HFFc6 (cell line): ENCODE results near the gene ELAVL2. TPM values are rescaled to one million over a fixed set of nuclear protein-coding genes. Genes with fewer than 3 reads are reported as not detected.

Source experiments
- DNase-seq: peaks from one replicate; pipeline ENCODE4 v3.0.0-alpha.2; 2018
- H3K27ac Mint-ChIP-seq: 2 replicates; pipeline ENCODE4 v1.8.0; 2020; ENCODE audit warnings: mild to moderate bottlenecking, mixed read lengths
- H3K27me3 Mint-ChIP-seq: 2 replicates; pipeline ENCODE4 v1.8.0; 2021; ENCODE audit warnings: mild to moderate bottlenecking, moderate library complexity, mixed read lengths; ENCODE audit not compliant: insufficient read depth
- H3K36me3 Mint-ChIP-seq: 2 replicates; pipeline ENCODE4 v1.8.0; 2021; ENCODE audit warnings: low read depth, mixed read lengths
- H3K4me1 Mint-ChIP-seq: 2 replicates; pipeline ENCODE4 v1.8.0; 2020; ENCODE audit warnings: low read depth, mixed read lengths
- H3K4me3 Mint-ChIP-seq: 2 replicates; pipeline ENCODE4 v1.8.0; 2020; ENCODE audit warnings: mild to moderate bottlenecking, moderate library complexity, mixed read lengths
- H3K9me3 Mint-ChIP-seq: 2 replicates; pipeline ENCODE4 v1.8.0; 2020; ENCODE audit warnings: mild to moderate bottlenecking, mixed read lengths
- CTCF ChIP-seq: fragments of 200-600 bp; sonication (generic); IDR thresholded peaks from 2 replicates; pipeline ENCODE4 v1.5.0; 2021; ENCODE audit warnings: antibody characterized with exemption, mild to moderate bottlenecking
- total RNA-seq, 6 experiments: library from RNA; stranded (reverse); fragmentation: NEBNext Ultra II Directional; extraction: Animal tissue kit (Norgen Biotek cat#: 25700); gene quantifications; 2 replicates in 1 of 6; 3 replicates in 5 of 6; pipeline ENCODE4 v1.2.3, GENCODE V29; 2021

The ELAVL2 gene
- total RNA-seq, 6 experiments from 2014 or later = not detected

GRCh38 chr9:23682352-23682751 lies 143.7 kb downstream of the ELAVL2 start:
- H3K4me3 Mint-ChIP-seq = no peak overlapping the region
- no peaks in the 10 kb centered on the region for H3K36me3 Mint-ChIP-seq
- H3K27ac Mint-ChIP-seq = no peak overlapping the region
- no peak for TF ChIP-seq CTCF
- no peaks in the 10 kb centered on the region for H3K27me3 Mint-ChIP-seq
- H3K9me3 Mint-ChIP-seq = peaks cover 11% of the 10 kb centered on the region; the same call in 1 of the 2 replicates
- H3K4me1 Mint-ChIP-seq = no peaks in the 10 kb centered on the region
- no peak for DNase-seq

GRCh38 chr9:23677446-23677845 lies 148.6 kb downstream of the ELAVL2 start:
- Mint-ChIP-seq H3K9me3 (peaks cover 26% of the 10 kb centered on the region), H3K4me3 (no peak overlapping the region), H3K36me3 (no peaks in the 10 kb centered on the region), H3K4me1 (no peaks in the 10 kb centered on the region), H3K27ac (no peak overlapping the region), H3K27me3 (no peaks in the 10 kb centered on the region)
- DNase-seq = no peak
- no peak for TF ChIP-seq CTCF

GRCh38 chr9:23674016-23674585 lies 151.9 kb downstream of the ELAVL2 start:
- TF ChIP-seq CTCF = no peak
- DNase-seq = no peak
- H3K4me3 Mint-ChIP-seq = no peak overlapping the region
- H3K4me1 Mint-ChIP-seq = no peaks in the 10 kb centered on the region
- H3K9me3 Mint-ChIP-seq = peaks cover 34% of the 10 kb centered on the region
- no peaks in the 10 kb centered on the region for H3K27me3 Mint-ChIP-seq
- no peaks in the 10 kb centered on the region for H3K36me3 Mint-ChIP-seq
- H3K27ac Mint-ChIP-seq = no peak overlapping the region

GRCh38 chr9:23672151-23672550 lies 153.9 kb downstream of the ELAVL2 start:
- H3K27me3 Mint-ChIP-seq = no peaks in the 10 kb centered on the region
- no peak for TF ChIP-seq CTCF
- no peaks in the 10 kb centered on the region for H3K4me1 Mint-ChIP-seq
- peaks cover 6% of the 10 kb centered on the region; the same call in 1 of the 2 replicates for H3K36me3 Mint-ChIP-seq
- no peak for DNase-seq
- H3K27ac Mint-ChIP-seq = no peak overlapping the region
- peaks cover 54% of the 10 kb centered on the region for H3K9me3 Mint-ChIP-seq
- H3K4me3 Mint-ChIP-seq = no peak overlapping the region

GRCh38 chr9:23669776-23670175 lies 156.3 kb downstream of the ELAVL2 start:
- Mint-ChIP-seq H3K4me1 (no peaks in the 10 kb centered on the region), H3K9me3 (peaks cover 47% of the 10 kb centered on the region), H3K27me3 (no peaks in the 10 kb centered on the region), H3K36me3 (peaks cover 6% of the 10 kb centered on the region; the same call in 1 of the 2 replicates), H3K4me3 (no peak overlapping the region), H3K27ac (no peak overlapping the region)
- DNase-seq = no peak
- TF ChIP-seq CTCF = no peak

- Mint-ChIP-seq H3K9me3 (peaks cover 44% of the 10 kb centered on the region), H3K27me3 (no peaks in the 10 kb centered on the region)
These were observed 160.4 kb downstream of the ELAVL2 start for GRCh38 chr9:23665635-23666034.

More at GRCh38 chr9:23665635-23666034, 160.4 kb downstream of the ELAVL2 start:
- Mint-ChIP-seq H3K36me3 (peaks cover 6% of the 10 kb centered on the region; the same call in 1 of the 2 replicates), H3K4me3 (no peak overlapping the region), H3K27ac (no peak overlapping the region), H3K4me1 (no peaks in the 10 kb centered on the region)
- TF ChIP-seq CTCF = no peak
- DNase-seq = no peak
